Amniotic stem cell (primary cell): ENCODE results near the gene TMEM92.

Experiments
- DNase-seq: peaks from one replicate; lab custom pipeline; 2025; lab: John Stamatoyannopoulos, UW

TMEM92 gene

DNA sequence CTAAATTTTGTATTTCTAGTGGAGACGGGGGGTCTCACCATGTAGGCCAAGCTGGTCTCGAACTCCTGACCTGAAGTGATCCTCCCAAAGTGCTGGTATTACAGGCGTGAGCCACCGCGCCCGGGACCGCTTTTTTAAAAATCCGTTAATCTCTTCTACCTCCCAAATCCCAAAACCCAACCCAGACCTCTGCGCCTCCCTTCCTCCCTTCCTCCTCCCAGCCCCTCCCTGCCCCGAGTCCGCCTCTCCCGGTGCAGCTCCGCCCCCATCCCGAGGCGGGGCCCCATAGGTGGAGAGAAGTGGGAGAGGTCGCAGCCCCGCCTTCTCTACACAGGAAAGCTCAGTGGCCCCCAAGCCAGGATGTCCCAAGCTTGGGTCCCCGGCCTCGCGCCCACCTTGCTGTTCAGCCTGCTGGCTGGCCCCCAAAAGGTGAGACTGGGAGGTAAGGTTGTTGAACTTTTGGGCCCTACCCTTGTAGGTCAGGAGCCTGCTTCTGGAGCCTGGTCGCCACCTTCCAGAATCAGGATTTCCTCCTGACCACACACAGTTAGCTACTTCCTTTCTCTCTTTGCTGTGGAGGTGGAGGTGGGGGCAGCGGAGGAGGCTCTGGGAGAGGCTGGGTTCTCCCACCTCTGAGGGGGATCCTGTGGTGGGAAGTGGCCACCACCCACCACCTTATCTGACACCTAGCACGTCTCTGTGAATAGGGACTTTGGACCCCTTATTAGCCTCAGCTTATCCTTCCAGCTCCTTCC, at the start of gene TMEM92:
Gene TMEM92 (plus strand): TSS at position 325 of the 755 bp plus-strand sequence. CDS start 36 bp downstream, at position 361.
- DNase-seq = no peak

DNA sequence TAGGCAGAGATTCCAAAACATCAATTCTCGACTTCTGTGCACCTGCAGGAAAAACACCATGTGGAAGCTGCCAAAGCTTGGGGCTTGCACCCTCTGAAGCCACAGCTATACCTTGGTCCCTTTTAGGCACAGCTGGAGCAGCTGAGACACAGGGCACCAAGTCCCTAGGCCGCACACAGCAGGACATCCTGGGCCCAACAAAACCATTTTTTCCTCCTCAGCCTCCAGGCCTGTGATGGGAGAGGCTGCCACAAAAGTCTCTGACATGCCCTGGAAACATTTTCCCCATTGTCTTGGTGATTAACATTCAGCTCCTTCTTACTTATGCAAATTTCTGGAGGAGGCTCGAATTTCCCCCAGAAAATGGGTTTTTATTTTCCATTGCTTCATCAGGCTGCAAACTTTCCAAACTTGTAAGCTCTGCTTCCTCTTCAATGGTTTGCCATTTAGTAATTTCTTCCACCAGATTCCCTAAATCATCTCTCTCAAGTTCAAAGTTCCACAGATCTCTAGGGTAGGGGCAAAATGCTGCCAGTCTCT, 48.5 kb upstream of the TMEM92 start:
- no peak for DNase-seq

DNA sequence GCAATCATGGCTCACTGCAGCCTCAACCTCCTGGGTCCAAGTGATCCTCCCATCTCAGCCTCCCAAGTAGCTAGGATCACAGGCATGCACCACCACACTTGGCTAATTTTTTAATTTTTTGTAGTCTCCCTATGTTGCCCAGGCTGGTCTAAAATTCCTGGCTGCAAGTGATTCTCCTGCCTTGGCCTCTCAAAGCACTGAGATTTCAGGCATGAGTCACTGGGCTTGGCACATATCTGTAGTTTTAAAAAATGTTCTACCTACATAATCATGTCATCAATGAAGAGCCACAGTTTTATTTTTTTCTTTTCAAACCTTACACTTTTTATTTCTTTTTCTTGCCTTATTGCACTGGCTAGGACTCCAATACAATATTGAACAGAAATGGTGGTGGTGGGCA, 39.7 kb upstream of the TMEM92 start:
- DNase-seq = no peak

- no peak for DNase-seq
Measured at GRCh38 chr17:50237901-50238300, 36.4 kb upstream of the TMEM92 start.

- DNase-seq = no peak
Measured at GRCh38 chr17:50238601-50239280, 35.5 kb upstream of the TMEM92 start.

DNA sequence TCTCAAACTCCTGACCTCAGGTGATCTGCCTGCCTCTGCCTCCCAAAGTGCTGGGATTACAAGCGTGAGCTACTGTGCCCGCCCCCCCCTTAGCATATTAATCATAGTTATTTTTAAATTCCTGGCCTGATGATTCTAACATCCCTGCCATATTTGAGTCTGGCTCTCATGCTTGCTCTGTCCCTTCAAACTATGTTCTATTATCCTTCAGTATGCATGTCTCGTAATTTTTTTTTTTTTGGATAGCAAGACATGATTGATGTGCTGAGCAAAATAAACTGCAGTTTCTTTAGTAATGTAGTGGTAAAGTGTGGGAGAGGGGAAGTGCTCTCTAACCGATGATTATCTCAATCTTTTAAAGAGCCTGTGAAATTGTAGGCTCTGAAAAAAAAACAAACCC, 34.3 kb upstream of the TMEM92 start:
- no peak for DNase-seq

GRCh38 chr17:50240851-50241250, 33.4 kb upstream of the TMEM92 start:
- no peak for DNase-seq

- DNase-seq = no peak
Measured at GRCh38 chr17:50241431-50241830, 32.8 kb upstream of the TMEM92 start.

- DNase-seq = no peak
Measured at GRCh38 chr17:50244771-50245170, 29.5 kb upstream of the TMEM92 start.

- no peak for DNase-seq
Measured at GRCh38 chr17:50248255-50248654, 26.0 kb upstream of the TMEM92 start.

DNA sequence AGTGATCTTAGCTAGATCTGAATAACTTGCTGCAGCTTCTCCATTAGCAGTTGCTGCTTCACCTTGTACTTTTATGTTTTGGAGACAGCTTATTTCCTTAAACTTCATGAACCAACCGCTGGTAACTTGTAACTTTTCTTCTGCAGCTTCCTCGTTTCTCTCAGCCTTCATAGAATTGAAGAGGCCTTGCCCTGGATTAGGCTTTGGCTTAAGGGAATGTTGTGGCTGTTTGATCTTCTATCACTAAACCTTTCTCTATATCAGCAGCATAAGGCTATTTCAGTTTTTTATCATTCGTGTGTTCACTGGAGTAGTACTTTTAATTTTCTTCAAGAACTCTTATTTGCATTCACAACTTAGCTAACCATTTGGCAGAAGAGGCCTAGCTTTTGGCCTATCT, 21.5 kb upstream of the TMEM92 start:
- no peak for DNase-seq

- DNase-seq = no peak
Measured at GRCh38 chr17:50255766-50256635, 18.3 kb upstream of the TMEM92 start.

- DNase-seq = no peak
Measured at GRCh38 chr17:50256826-50257618, 17.2 kb upstream of the TMEM92 start.

DNA sequence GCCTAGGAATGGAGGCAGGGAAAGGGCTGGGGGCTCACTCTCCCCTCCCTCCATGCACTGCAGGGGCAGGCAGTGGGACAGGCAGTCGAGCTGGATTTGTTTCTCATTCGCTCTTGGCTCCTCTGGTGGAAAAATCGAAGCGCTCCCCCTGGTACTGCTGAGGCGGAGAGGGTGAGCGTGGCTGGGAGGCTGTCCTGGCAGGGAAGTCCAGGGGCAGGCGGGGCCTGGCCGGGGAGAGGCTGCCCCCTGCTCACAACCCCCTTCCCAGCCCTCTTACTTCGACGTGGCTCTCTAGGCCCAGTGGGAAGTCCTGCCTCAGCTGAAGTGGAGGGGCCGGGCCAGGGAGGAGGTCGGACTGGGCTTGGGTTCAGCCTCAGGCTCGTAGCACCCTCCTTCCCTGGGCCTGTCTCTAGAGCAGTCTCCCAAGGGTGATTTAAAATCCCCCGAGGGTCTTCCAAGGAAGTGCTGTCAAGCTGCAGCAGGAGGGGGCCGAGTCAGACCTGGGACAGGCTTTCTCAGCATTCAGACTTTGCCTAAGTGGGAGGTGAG, 16.5 kb upstream of the TMEM92 start:
- DNase-seq = no peak

DNA sequence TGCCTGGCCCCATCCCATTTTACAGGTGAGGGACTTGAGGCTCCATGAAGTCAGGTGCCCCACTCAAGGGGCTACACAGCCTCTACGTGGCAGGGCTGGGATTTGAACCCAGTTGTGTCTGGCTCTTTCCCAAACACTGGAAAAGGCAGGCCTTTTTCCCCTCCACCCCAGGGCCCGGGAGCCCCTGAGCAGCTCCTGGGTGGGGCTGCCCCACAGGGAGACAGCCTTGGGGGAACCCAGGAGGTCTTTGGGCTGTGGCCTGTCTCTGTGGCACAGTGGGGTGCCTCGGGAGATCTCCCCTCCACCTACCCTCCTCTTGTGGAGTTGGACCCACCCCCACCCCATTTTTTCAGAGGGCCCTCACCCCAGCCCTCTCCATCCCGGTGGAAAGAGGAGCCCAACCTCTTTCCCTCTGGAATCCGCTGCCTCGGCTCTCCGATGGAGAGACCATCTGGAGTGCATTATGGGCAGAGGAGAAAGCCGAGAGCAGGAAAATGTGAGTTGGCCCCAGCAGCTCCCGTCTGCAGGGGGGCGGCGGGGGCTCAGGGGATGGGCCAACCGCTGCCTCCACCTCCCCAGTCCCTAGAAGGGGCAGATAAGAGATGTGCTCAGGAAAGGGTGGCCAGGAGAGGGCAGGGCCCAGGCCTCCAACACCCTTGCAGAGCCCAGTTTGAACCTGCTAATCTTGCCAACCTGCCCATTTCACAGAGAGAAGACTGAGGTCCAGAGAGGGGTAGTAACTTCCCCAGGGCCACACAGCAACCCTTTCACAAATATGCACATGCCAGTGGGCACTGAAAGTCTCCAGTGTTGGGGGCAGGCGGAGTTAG, 15.4 kb upstream of the TMEM92 start:
- peak; percentile 75 for DNase-seq

DNA sequence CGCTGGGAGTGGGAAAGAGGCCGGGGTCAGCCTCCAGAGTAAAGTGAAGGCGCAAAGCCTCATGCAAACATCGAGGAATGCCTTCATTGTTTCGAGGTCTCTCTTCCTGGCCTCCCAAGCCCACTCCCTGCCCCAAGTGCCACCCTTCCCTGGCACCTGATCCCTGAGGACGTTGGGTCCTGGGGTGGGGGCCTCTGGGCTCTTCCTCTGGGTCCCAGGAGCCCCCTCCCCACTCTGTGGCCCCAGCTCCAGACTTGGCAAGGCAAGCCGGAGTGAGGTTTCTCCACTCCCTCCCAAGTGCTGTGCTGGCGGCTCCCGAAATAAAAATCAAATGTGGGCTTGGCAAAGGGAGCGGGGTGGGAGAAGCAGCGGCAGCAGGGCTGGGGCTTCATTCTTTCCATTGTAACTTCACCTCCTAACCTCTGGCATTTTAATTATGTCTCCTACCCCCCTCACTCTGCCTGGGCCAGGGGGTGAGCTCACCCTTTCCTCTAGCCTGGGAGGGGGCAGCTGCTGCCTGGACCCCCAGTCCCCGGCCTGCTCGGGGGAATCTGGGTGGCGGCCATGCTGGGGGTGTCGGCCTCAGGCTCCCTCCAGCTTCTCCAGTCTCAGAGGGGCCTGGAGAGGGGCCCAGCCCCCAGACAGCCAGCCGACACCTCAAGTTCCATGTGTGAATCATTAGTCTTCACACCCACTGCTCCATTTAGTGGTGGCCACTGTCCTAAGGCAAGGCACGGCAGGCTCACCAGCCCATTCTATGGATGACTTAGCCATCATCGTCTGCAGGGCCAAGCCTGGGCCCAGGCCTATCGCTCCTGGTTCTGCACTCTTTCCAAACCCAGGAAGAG, 14.6 kb upstream of the TMEM92 start:
- DNase-seq = no peak

GRCh38 chr17:50260501-50260911, 13.8 kb upstream of the TMEM92 start:
- DNase-seq = no peak

DNA sequence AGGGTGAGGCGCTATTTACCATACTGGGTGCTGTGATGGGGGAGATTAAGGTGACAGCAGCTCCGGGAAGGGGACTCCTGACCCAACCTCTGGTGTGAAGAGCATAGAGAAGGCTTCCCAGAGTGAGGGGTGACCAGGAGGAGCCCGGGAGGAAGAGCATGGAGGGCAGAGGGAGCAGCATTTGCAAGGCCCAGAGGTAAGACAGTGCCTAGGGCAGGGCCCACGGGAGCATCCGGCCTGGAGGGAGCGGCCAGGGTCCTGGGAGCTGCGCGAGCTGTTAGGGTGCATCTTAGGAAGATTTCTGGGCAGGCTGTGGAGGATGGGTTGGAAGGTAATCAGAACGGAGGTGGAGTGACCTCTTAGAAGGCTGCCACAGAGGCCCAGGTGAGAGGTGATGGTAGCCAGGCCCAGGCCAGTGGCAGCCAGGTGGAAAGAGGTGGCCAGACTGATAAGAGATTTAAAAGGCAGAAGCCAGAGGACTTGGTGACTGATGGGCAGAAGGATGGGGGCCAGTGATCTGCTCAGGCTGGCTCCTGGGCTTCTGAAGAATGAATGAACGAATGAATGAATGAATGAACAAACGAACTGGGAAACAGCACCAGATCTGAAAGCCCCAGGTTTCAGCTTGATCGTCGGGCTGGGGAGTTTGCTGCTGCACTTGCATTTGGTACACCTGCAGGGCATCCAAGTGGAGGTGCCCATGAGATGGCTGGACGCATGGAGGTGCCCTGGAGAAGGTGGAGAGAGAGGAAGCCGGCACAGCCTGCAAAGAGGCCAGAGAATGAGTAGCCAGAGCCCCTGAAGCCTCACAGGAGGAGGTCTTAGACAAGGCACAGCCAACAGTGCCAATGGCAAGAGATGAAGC, 13.0 kb upstream of the TMEM92 start:
- no peak for DNase-seq
